ENCODE results near the gene EIF4G3.

DNA sequence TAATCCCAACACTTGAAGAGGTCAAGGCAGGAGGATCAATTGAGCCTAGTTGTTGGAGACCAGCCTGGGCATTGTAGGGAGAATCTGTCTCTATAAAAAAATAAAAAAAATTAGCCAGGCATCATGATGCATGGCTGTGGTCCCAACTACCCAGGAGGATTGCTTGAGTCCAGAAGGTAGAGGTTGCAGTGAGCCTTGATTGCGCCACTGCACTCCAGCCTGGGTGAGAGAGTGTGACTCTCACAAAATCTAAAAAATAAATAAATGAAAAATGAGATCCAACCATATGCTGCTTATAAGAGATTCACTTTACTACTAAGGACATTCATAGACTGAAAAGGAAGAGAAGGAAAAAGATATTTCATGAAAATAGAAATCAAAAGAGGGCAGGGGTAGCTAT lies 342.5 kb downstream of the EIF4G3 start:
- TF ChIP-seq, protein P1, sequence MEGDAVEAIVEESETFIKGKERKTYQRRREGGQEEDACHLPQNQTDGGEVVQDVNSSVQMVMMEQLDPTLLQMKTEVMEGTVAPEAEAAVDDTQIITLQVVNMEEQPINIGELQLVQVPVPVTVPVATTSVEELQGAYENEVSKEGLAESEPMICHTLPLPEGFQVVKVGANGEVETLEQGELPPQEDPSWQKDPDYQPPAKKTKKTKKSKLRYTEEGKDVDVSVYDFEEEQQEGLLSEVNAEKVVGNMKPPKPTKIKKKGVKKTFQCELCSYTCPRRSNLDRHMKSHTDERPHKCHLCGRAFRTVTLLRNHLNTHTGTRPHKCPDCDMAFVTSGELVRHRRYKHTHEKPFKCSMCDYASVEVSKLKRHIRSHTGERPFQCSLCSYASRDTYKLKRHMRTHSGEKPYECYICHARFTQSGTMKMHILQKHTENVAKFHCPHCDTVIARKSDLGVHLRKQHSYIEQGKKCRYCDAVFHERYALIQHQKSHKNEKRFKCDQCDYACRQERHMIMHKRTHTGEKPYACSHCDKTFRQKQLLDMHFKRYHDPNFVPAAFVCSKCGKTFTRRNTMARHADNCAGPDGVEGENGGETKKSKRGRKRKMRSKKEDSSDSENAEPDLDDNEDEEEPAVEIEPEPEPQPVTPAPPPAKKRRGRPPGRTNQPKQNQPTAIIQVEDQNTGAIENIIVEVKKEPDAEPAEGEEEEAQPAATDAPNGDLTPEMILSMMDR (IDR thresholded peaks at IDR 0.05) = no peak
- no peak for TF ChIP-seq POLR2AphosphoS5 (IDR thresholded peaks at IDR 0.05)

Measured in transverse colon (tissue), 4 donors.